ENCODE measurements around the gene OPA3.

DNA sequence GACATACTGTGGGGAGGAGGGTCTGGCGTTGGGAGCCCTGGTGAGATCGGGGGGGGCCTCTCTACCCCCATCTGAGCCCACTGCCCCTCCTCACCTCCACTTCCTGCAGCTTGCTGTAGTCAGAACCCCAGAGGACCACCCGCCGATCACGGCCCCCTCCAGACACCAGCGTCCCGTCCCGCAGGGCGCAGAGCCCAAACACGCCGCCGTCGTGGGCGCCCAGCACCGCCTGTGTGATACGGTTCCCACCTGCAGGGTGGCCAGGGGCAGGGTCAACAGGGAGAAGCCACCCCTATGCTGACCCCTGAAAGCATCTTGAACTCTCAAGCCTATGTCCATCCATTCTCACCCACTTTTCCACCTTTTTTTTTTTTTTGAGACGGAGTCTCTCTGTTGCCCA lies 36.8 kb upstream of the OPA3 start:
- TF ChIP-seq, protein P1, sequence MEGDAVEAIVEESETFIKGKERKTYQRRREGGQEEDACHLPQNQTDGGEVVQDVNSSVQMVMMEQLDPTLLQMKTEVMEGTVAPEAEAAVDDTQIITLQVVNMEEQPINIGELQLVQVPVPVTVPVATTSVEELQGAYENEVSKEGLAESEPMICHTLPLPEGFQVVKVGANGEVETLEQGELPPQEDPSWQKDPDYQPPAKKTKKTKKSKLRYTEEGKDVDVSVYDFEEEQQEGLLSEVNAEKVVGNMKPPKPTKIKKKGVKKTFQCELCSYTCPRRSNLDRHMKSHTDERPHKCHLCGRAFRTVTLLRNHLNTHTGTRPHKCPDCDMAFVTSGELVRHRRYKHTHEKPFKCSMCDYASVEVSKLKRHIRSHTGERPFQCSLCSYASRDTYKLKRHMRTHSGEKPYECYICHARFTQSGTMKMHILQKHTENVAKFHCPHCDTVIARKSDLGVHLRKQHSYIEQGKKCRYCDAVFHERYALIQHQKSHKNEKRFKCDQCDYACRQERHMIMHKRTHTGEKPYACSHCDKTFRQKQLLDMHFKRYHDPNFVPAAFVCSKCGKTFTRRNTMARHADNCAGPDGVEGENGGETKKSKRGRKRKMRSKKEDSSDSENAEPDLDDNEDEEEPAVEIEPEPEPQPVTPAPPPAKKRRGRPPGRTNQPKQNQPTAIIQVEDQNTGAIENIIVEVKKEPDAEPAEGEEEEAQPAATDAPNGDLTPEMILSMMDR (IDR thresholded peaks at IDR 0.05), result no peak
- TF ChIP-seq EP300 (IDR thresholded peaks at IDR 0.05), result no peak
- TF ChIP-seq POLR2A (IDR thresholded peaks at IDR 0.05), result no peak
- no peak for TF ChIP-seq POLR2AphosphoS5 (IDR thresholded peaks at IDR 0.05)
